Peyer's patch (tissue), 4 donors: ENCODE measurements around the gene KCNQ2.

Source experiments
- CTCF ChIP-seq, 6 experiments: fragments of 450-650 bp in 4 of 6; fragments of 200-600 bp in 2 of 6; sonication (generic) in 1 of 6; IDR thresholded peaks; one replicate each; pipeline ENCODE4 v1.5.1; 2017 to 2019; ENCODE audit warnings: antibody characterized with exemption in 6 of 6, mild to moderate bottlenecking in 3 of 6, moderate library complexity in 1 of 6
- POLR2A ChIP-seq, 2 donors: fragments of 450-650 bp; IDR thresholded peaks; one replicate each; pipeline ENCODE4 v1.5.1; 2017; ENCODE audit warnings: antibody characterized with exemption in 2 of 2, mild to moderate bottlenecking in 2 of 2, moderate library complexity in 2 of 2

- TF ChIP-seq CTCF (IDR thresholded peaks at IDR 0.05) (no peak), POLR2A (IDR thresholded peaks at IDR 0.05) (no peak)
Measured at GRCh38 chr20:63508072-63508768, 35.8 kb upstream of the KCNQ2 start.
